HepG2 (cell line): ENCODE measurements around the gene BCL6. TPM values are rescaled to one million over a fixed set of nuclear protein-coding genes. Genes with fewer than 3 reads are reported as not detected.

Source experiments
- ATRX ChIP-seq: sonication (generic); formaldehyde crosslinking; IDR thresholded peaks from 2 replicates; pipeline ENCODE4 v1.4.0; 2020; ENCODE audit warnings: missing genetic modification reagents, borderline replicate concordance
- BORCS8-MEF2B ChIP-seq: sonication (generic); formaldehyde crosslinking; IDR thresholded peaks from 2 replicates; pipeline ENCODE4 v1.8.0; 2022; ENCODE audit warnings: mild to moderate bottlenecking, missing genetic modification reagents
- GFI1 ChIP-seq: sonication (generic); formaldehyde crosslinking; IDR thresholded peaks from 2 replicates; pipeline ENCODE4 v1.5.0; 2020; ENCODE audit warnings: missing genetic modification reagents, mild to moderate bottlenecking, borderline replicate concordance
- GTF2F1 ChIP-seq: fragments of 150-350 bp; IDR thresholded peaks from 2 replicates; pipeline ENCODE4 v1.6.1; 2014; ENCODE audit warnings: low read length
- KDM5B ChIP-seq: sonication (generic); formaldehyde crosslinking; IDR thresholded peaks from 2 replicates; pipeline ENCODE4 v1.4.0; 2020; ENCODE audit warnings: missing genetic modification reagents, mild to moderate bottlenecking, borderline replicate concordance
- MED8 ChIP-seq: sonication (generic); formaldehyde crosslinking; IDR thresholded peaks from 2 replicates; pipeline ENCODE4 v1.8.1; 2023; ENCODE audit warnings: mild to moderate bottlenecking, missing genetic modification reagents; ENCODE audit not compliant: insufficient replicate concordance
- RBM39 ChIP-seq: fragments of 200-400 bp; formaldehyde crosslinking; IDR thresholded peaks from one replicate; pipeline ENCODE4 v1.6.1; 2018; ENCODE audit warnings: antibody characterized with exemption, mild to moderate bottlenecking, low read depth, low read length; ENCODE audit not compliant: poor library complexity, severe bottlenecking
- TP53 ChIP-seq: sonication (generic); formaldehyde crosslinking; conservative IDR thresholded peaks from 2 replicates; pipeline ENCODE4 v1.4.0; 2020; ENCODE audit warnings: missing genetic modification reagents
- ZBTB8A ChIP-seq: sonication (generic); formaldehyde crosslinking; IDR thresholded peaks from 2 replicates; pipeline ENCODE4 v1.4.0; 2020; ENCODE audit warnings: mild to moderate bottlenecking, low read depth, missing genetic modification reagents, borderline replicate concordance
- ZNF232 ChIP-seq: sonication (generic); formaldehyde crosslinking; IDR thresholded peaks from 2 replicates; pipeline ENCODE4 v1.4.0; 2020; ENCODE audit warnings: missing genetic modification reagents, borderline replicate concordance
- ZNF264 ChIP-seq: sonication (generic); formaldehyde crosslinking; IDR thresholded peaks from 2 replicates; pipeline ENCODE4 v1.4.0; 2020; ENCODE audit warnings: missing genetic modification reagents
- ZNF496 ChIP-seq: sonication (generic); formaldehyde crosslinking; IDR thresholded peaks from 2 replicates; pipeline ENCODE4 v1.8.1; 2023; ENCODE audit warnings: mild to moderate bottlenecking, moderate library complexity, missing genetic modification reagents; ENCODE audit not compliant: insufficient replicate concordance
- polyA plus RNA-seq, 8 experiments: library from polyadenylated mRNA; depleted of rRNA in 3 of 8; stranded (reverse) in 7 of 8; unstranded in 1 of 8; fragments of >200 nt; fragmentation: Illumina TruSeq in 4 of 8; extraction: Trizol in 4 of 8; gene quantifications; 2 replicates each; pipeline versions ENCODE4 v1.2.1 to v1.2.3, GENCODE V29; 2011 to 2016; ENCODE audit warnings: low read depth in 4 of 8, missing spikeins in 1 of 8, mixed read lengths in 1 of 8; ENCODE audit not compliant: insufficient read depth in 1 of 8
- total RNA-seq, 5 experiments: library from RNA; depleted of rRNA; stranded (reverse); fragments of >200 nt; fragmentation: Illumina TruSeq; extraction: Trizol; gene quantifications; 2 replicates each; pipeline ENCODE4 v1.2.3, GENCODE V29; 2016; ENCODE audit warnings: low read depth in 1 of 5
- TF ChIP-seq, protein P1 (sequence below): sonication (generic); formaldehyde crosslinking; IDR thresholded peaks from 2 replicates; pipeline ENCODE4 v1.9.0; 2021; ENCODE audit warnings: missing genetic modification reagents, borderline replicate concordance
- TF ChIP-seq, protein P2 (sequence below): sonication (generic); formaldehyde crosslinking; IDR thresholded peaks from 2 replicates; pipeline ENCODE4 v1.4.0; 2020; ENCODE audit warnings: mild to moderate bottlenecking, missing genetic modification reagents, borderline replicate concordance
- TF ChIP-seq, protein P3 (sequence below): IDR thresholded peaks from 2 replicates; pipeline ENCODE4 v1.6.1; 2012; ENCODE audit warnings: inconsistent platforms
- TF ChIP-seq, protein P4 (sequence below): IDR thresholded peaks from 2 replicates; pipeline ENCODE4 v1.6.1; 2016; ENCODE audit warnings: mild to moderate bottlenecking
- TF ChIP-seq, protein P5 (sequence below): sonication (generic); formaldehyde crosslinking; IDR thresholded peaks from 2 replicates; pipeline ENCODE4 v1.4.0; 2020; ENCODE audit warnings: missing genetic modification reagents

Gene BCL6
- total and polyA plus RNA-seq, 2 of the 13 experiments (the other 11 are each of a cell fraction or from before 2014, with no cell fraction given) = 21.2 to 53.7 TPM

DNA sequence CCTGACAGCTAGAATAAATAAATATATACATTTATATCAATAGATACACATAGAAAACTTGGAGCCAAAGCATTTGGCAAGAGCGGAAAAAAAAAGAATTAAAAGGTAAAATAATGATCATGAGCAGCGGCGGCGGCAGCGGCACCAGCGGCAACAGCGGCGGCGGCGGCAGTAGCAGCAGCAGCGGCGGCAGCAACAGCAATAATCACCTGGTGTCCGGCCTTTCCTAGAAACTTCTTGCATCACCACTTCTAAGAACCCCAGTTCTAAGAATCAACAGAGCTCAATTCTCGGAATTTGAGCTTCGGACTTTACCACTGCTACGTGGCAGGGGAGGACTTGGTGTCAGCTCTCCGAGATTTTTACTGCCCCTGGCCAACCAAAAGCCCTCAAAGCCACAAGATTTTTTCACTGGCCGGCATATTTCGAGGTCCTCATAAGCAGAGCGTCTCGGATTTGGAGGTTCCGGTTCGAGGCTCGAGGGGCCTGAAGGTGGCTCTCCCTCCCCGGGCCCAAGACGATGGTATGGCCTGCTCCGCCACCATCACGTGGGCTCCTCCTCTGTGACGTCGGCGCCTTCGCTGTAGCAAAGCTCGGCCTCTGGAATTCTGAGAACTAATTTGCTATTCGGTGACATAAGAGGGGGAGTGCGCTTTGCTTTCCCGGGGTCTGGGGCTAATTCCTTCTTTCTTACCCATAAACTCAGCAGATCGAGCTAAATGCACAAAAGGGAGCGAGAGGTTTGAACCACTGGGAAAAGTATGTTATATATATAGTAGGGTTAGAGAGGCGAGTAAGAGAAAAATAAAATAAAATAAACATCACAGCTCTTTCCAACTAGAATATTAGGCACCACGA is at the start of gene BCL6 (continued):
- TF ChIP-seq, protein P1, sequence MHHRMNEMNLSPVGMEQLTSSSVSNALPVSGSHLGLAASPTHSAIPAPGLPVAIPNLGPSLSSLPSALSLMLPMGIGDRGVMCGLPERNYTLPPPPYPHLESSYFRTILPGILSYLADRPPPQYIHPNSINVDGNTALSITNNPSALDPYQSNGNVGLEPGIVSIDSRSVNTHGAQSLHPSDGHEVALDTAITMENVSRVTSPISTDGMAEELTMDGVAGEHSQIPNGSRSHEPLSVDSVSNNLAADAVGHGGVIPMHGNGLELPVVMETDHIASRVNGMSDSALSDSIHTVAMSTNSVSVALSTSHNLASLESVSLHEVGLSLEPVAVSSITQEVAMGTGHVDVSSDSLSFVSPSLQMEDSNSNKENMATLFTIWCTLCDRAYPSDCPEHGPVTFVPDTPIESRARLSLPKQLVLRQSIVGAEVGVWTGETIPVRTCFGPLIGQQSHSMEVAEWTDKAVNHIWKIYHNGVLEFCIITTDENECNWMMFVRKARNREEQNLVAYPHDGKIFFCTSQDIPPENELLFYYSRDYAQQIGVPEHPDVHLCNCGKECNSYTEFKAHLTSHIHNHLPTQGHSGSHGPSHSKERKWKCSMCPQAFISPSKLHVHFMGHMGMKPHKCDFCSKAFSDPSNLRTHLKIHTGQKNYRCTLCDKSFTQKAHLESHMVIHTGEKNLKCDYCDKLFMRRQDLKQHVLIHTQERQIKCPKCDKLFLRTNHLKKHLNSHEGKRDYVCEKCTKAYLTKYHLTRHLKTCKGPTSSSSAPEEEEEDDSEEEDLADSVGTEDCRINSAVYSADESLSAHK (CRISPR knock-in tag) = no peak
- peak; percentile 89 for TF ChIP-seq RBM39
- TF ChIP-seq, protein P2, sequence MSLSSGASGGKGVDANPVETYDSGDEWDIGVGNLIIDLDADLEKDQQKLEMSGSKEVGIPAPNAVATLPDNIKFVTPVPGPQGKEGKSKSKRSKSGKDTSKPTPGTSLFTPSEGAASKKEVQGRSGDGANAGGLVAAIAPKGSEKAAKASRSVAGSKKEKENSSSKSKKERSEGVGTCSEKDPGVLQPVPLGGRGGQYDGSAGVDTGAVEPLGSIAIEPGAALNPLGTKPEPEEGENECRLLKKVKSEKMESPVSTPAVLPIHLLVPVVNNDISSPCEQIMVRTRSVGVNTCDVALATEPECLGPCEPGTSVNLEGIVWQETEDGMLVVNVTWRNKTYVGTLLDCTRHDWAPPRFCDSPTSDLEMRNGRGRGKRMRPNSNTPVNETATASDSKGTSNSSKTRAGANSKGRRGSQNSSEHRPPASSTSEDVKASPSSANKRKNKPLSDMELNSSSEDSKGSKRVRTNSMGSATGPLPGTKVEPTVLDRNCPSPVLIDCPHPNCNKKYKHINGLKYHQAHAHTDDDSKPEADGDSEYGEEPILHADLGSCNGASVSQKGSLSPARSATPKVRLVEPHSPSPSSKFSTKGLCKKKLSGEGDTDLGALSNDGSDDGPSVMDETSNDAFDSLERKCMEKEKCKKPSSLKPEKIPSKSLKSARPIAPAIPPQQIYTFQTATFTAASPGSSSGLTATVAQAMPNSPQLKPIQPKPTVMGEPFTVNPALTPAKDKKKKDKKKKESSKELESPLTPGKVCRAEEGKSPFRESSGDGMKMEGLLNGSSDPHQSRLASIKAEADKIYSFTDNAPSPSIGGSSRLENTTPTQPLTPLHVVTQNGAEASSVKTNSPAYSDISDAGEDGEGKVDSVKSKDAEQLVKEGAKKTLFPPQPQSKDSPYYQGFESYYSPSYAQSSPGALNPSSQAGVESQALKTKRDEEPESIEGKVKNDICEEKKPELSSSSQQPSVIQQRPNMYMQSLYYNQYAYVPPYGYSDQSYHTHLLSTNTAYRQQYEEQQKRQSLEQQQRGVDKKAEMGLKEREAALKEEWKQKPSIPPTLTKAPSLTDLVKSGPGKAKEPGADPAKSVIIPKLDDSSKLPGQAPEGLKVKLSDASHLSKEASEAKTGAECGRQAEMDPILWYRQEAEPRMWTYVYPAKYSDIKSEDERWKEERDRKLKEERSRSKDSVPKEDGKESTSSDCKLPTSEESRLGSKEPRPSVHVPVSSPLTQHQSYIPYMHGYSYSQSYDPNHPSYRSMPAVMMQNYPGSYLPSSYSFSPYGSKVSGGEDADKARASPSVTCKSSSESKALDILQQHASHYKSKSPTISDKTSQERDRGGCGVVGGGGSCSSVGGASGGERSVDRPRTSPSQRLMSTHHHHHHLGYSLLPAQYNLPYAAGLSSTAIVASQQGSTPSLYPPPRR = peak; percentile 50; the same call in 1 of the 2 replicates
- peak; percentile 11; the same call in 1 of the 2 replicates for TF ChIP-seq GTF2F1
- TF ChIP-seq ZNF232 (CRISPR knock-in tag) = peak; percentile 85; the same call in 1 of the 2 replicates
- TF ChIP-seq MED8 (CRISPR knock-in tag) = peak; percentile 25
- no peak for TF ChIP-seq ATRX (CRISPR knock-in tag)
- peak; percentile 80; the same call in 1 of the 2 replicates for TF ChIP-seq ZNF264 (CRISPR knock-in tag)
- peak; percentile 77; the same call in 1 of the 2 replicates for TF ChIP-seq GFI1 (CRISPR knock-in tag)
- TF ChIP-seq ZBTB8A (CRISPR knock-in tag) = 0 out of 2 replicates have a peak, but pooled peaks have one; percentile 66
- peak; percentile 44; the same call in 1 of the 2 replicates for TF ChIP-seq KDM5B (CRISPR knock-in tag)
- peak; percentile 86; the same call in 1 of the 2 replicates for TF ChIP-seq TP53 (CRISPR knock-in tag)
- TF ChIP-seq, protein P3, sequence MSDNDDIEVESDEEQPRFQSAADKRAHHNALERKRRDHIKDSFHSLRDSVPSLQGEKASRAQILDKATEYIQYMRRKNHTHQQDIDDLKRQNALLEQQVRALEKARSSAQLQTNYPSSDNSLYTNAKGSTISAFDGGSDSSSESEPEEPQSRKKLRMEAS = peak; percentile 79
- TF ChIP-seq, protein P4, sequence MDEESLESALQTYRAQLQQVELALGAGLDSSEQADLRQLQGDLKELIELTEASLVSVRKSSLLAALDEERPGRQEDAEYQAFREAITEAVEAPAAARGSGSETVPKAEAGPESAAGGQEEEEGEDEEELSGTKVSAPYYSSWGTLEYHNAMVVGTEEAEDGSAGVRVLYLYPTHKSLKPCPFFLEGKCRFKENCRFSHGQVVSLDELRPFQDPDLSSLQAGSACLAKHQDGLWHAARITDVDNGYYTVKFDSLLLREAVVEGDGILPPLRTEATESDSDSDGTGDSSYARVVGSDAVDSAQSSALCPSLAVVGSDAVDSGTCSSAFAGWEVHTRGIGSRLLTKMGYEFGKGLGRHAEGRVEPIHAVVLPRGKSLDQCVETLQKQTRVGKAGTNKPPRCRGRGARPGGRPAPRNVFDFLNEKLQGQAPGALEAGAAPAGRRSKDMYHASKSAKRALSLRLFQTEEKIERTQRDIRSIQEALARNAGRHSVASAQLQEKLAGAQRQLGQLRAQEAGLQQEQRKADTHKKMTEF (CRISPR knock-in tag) = peak; percentile 94
- TF ChIP-seq, protein P5, sequence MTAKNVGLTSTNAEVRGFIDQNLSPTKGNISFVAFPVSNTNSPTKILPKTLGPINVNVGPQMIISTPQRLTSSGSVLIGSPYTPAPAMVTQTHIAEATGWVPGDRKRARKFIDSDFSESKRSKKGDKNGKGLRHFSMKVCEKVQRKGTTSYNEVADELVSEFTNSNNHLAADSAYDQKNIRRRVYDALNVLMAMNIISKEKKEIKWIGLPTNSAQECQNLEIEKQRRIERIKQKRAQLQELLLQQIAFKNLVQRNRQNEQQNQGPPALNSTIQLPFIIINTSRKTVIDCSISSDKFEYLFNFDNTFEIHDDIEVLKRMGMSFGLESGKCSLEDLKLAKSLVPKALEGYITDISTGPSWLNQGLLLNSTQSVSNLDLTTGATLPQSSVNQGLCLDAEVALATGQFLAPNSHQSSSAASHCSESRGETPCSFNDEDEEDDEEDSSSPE (CRISPR knock-in tag) = 0 out of 2 replicates have a peak, but pooled peaks have one; percentile 44
- TF ChIP-seq ZNF496 (CRISPR knock-in tag) = no peak
- no peak for TF ChIP-seq BORCS8-MEF2B
